ENCODE data around the gene EIF4ENIF1.
A peak's percentile ranks its signal among the peaks of the same experiment; 100 is the strongest.
"Not testable (repeated sequence)": the region's sequence is repeated elsewhere in the genome, so short reads cannot be mapped to it uniquely, and the experiment has no call there.

EIF4ENIF1 gene

DNA sequence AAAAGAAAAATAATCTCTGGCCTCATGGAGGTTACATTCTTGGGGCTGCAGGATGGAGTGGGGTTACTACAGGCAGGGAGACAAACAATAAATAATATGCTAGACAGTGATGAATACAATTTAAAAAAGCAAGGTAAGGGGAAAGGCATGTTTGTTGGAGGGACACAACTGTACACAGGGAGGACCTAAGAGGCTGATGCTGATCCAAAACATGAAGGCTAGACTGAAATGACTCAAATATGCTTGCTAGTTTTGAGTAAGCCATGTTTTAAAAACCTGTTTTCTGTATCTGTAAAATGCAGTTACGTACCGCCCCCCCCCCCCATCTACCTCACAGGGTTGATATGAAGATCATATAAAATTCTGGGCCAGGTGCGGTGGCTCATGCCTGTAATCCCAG is 44.0 kb downstream of the EIF4ENIF1 start:
- no peak for DNase-seq (ENCODE audit: low read depth in 2 of 2)

DNA sequence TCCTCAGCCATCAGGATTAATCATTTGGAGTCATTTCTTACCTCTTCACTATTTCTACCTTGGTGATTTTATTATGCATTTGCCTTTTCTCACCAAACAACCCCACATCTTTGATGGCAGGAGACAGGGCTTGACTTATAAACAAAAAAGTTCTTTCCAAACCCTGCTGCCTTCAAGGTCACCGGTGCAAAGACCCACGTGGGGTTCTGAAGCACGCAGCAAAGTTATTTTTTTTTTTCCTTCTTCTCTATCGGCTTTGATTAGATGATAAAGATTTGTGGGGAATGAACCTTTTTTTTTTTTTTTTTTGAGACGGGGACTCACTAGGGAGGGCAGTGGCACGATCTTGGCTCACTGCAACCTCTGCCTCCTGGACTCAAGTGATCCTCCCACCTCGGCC is 46.1 kb downstream of the EIF4ENIF1 start:
- no peak for DNase-seq (ENCODE audit: low read depth in 2 of 2)

DNA sequence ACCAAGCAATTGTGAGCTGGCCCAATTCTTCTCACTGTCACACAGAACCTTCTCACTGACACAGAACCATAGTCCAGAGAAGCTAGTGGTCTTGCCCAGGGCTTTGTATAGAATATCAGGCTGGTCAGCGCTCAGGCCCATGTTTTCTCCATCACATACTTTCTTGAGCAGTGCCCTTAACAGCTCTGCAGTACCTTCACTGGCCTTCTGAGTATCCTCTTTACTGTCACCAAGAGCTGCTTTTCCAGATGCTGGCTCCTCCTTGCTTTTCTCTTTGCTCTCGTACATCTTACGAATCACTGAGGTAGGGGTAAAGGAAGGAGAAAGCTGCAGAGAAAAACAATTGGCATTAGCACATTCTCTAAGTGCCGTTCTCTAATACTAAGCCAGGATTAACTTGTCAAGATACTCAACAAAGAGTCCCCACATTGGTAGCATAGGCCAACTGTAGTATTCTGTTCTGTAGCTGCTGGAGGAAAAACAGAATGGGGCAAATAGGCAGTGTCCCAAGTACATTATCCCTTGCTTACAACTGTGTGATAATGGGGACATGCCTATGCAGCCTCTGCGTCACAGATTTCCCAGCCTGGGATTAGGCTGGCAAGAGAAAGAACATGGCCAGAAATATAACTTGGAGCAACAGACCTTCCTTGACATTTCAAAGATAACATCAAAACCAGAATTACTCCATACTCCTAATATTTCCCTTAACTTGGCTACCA is 46.7 kb downstream of the EIF4ENIF1 start:
- no peak for DNase-seq (ENCODE audit: low read depth in 2 of 2)

DNA sequence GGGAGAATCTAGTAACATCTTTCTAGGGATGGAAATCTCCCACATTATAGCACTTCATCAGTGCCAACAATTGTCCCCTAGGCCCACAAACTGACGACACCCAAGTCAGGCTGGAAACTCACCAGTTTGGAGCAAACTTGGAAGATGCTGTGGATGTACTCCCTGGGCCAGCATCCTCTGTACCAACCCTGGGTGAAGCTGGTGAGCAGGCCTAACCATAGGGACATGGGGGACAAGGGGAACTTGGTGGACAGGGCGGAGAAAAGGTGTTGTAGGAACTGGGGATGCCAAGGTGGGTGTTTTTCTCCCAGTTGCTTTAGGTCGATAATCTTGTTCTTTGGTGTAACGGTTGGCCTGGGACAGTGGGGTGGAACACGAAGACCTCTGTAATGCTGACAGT is 48.0 kb downstream of the EIF4ENIF1 start:
- no peak for DNase-seq (ENCODE audit: low read depth in 2 of 2)

DNA sequence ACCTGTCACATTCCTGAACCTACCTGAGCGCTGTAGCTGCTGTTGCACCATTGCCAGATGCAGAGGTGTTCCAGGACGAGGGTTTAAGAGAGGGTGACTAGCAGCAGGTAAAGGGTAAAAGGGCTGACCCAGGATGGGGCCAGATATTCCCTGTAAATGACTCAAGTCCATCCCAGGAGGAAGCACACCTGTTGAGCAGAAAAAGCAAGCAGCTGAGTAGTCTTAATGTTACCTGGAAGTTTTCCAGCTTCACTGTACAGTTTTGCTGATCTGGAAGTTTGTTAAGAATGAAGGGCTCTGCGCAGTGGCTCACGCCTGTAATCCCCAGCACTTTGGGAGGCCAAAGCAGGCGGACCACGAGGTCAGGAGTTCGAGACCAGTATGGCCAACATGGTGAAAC is 49.0 kb downstream of the EIF4ENIF1 start:
- no peak for DNase-seq (ENCODE audit: low read depth in 2 of 2)

DNA sequence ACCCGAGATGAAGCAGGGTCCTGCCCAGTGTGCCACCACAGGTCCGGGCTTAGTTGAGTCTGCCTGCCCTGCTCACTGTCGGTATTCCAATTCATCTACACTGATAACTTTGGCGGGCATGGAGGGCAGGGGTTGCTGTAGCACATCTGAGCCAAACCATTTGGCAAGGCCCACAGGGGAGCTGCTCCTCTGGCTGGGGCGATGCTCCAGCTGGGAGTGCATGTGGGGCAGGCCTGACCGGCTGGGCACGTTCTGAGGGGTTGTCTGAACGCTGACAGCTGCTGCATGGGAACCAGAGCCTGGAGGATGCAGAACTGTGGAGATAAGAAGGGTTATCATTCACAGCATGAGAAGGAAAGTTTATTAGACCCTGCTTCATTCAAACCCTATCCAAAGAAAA is 49.8 kb downstream of the EIF4ENIF1 start:
- DNase-seq (ENCODE audit: low read depth in 2 of 2), result no peak

DNA sequence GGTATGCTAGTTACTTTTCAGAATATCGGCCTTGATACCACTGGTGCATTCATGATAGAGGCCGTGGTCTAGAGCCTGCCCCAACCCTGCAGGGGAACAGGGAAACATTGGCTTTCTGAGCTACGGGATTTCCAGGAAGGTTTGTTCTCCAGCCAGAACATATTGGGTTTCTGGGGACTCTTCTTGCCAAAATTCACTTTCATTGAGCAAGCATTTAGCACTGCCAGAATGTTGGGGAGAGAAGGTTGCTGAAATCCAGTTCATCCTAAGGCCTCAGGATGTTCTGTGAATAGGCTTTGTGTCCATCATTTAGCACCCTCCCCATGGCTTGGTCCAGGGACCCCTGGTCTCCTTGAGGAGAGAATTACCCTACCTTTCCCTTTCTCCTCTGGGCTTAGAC is 53.5 kb downstream of the EIF4ENIF1 start:
- DNase-seq (ENCODE audit: low read depth in 2 of 2), result no peak

DNA sequence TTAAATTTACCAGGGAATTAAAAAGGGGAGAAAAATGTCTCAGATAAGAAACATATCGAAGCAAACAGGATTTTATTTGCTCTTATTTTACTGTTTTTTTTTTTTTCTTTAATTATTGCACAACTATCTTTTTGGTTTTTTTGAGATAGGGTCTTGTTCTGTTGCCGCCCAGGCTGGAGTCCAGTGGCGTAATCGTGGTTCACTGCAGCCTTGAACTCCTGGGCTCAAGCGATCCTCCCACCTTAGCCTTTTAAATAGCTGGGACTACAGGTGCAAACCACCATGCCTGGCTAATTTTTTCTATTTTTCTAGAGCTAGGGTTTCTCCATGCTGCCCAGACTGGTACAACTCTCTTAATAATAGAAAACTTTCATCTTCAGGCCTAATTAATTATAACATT is 57.7 kb downstream of the EIF4ENIF1 start:
- DNase-seq (ENCODE audit: low read depth in 2 of 2), result no peak

DNA sequence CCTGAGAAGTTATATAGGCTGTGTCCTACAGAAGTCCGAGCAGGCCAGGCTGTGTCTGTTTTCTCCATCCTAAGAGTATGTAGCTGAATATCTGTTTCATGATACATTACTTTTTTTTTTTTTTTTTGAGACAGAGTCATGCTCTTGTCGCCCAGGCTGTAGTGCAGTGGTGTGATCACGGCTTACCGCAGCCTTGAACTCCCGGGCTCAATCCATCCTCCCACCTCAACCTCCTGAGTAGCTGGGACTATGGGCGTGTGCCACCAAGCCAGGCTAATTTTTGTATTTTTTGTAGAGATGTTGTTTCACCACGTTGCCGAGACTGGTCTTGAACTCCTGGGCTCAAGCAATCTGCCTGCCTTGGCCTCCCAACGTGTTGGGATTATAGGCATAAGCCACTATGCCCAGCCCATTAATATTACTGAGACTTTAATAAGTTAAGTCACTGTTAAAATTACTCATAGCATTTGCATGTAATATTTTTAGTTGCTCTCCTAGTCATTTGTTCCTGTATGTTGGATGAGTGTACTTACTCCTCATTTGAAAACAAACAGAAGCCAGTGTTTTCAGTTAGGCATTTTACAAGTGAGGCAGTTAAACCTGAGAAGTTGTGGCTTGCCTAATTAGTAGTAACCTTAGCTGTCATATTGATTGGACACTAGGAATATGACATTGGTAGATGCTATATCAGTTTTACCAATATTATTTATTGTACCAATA is 64.2 kb downstream of the EIF4ENIF1 start:
- no peak for DNase-seq (ENCODE audit: low read depth in 2 of 2)

DNA sequence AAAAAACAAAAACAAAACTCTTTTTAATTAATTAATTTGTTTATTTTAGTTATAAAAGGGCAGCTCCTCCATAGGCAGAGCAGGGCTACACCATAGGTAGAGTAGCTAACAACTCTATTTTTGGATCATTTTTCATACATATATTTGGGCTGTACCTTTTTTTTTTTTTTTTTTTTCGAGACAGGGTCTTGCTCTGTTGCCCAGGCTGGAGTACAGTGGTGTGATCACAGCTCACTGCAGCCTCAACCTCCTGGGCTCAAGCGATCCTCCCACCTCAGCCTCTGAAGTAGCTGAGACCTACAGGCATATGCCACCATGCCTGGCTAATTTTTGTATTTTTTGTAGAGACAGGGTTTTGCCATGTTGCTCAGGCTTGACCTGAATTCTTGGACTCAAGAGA is 87.3 kb downstream of the EIF4ENIF1 start:
- not testable (repeated sequence) for DNase-seq (ENCODE audit: low read depth in 2 of 2)

DNA sequence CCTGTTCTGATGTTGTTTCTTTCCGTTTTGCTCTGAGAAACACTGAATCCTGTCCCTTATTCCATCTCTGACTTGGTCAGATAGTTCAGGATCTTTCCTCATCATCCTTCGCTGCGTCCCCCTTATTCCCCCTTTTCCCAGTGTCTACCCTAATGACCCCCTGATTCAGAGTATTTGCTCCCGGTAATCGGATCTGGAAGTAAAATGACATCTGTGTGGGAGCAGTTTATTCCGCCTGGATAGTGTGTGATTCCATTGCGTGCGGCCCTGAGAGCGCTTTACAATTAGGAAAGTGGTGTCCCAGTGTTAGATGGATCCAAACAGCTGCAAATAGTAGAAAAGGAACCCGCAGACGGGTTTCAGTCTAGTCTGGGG is 89.6 kb downstream of the EIF4ENIF1 start:
- DNase-seq (ENCODE audit: low read depth in 2 of 2), result no peak

DNA sequence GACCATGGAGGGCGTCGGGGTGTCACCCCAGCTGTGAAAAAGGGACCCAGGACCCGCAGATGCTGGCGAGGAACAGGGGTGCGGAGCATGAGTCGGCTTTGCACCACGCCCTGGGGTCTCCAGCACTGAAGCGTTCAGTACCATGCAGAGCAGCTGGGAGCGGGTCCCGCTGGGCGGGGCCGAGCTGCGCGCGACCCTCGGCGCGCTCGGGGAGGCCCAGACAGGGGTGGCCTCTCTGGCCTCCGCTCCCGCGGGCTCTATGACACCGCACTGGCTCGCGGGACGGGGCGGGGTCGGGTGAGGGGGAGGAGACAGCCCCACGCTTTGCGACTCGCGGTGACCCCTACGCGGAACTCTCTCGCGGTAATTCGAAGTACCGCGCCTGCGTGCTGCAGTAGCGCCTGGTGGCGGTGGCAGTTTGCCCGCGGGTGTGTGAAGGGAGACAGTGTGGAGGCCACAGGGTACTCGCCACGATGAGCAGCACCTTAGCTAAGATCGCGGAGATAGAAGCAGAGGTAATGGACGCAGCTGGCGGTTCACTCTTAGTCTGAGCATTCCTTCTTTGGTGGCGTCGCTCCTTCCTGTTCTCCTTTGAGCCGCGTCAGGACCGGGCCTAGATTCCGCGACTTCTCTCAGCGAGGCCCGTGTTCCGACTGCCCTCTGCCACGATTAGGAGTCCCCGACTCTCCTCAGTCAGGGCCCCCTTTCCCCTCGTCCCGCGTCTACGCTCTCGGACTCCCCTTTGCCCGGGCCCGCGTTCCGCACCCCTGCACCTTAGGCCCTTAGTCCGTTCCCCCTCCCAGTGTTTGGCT is 90.2 kb downstream of the EIF4ENIF1 start, which contains the start of gene DRG1:
DRG1 (plus strand) TSS at position 394 of the 812 bp plus-strand sequence; CDS start at position 474, 80 bp downstream.
- DNase-seq (ENCODE audit: low read depth in 2 of 2), result peak; percentile 90 to 91

DNA sequence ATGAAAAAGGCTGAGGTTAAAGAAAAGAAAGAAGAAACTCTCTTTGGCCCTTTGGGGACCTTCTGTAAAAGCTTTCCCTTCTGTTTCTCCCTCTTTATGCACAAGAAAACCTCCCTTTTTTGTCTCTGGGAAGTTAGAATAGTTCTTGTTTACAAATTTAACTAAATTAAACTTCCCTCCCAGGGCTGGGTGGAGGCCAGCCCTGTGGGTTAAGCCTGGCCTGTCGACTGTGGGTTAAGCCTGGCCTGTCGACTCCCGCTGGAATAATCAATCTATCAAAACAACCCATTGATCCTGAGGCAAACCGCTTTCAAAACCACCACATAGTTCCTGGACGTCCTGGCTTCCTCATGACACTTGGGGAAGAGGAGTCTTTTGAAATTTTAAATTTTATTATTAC is 91.4 kb downstream of the EIF4ENIF1 start:
- no peak for DNase-seq (ENCODE audit: low read depth in 2 of 2)

DNA sequence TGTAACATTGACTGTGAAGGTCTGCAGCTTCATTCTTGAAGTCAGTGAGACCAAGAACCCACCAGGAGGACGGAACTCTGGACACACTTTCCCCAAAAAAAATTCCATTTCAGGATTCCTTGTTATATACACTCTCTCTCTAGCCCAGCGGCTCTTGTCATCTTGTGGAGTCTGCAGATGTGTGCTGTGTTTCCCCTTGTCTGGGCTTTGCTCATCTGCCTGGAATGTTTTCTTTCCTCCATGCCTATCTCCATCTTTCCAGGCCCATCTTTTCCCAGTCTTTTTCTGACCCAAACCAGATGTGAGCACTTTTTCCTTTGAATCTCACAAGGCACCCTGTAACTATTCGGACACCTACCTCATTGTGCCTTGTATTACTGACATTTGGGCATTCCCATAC is 95.3 kb downstream of the EIF4ENIF1 start:
- DNase-seq (ENCODE audit: low read depth in 2 of 2), result peak in 1 of 2 experiments; percentile 29

DNA sequence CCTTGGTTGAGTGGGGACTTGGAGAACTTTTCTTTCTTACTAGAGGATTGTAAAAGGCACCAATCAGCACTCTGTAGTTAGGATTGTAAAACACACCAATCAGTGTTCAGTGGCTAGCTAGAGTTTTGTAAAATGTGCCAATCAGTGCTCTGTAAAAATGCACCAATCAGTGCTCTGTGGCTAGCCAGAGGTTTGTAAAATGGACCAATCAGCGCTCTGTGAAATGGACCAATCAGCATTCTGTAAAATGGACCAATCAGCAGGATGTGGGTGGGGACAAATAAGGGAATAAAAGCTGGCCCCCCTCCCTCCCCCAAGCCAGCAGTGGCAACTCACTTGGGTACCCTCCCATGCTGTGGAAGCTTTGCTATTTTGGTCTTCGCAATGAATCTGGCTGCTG is 95.7 kb downstream of the EIF4ENIF1 start:
- DNase-seq (ENCODE audit: low read depth in 2 of 2), result no peak
